Neural progenitor cell (in vitro differentiated cells): Measurements from ENCODE around the gene LTN1. TPM values are rescaled to one million over a fixed set of nuclear protein-coding genes. Genes with fewer than 3 reads are reported as not detected.

ENCODE experiments used
- DNase-seq: peaks from one replicate; pipeline ENCODE4 v3.0.0-alpha.2; 2016; ENCODE audit warnings: low spot score
- H2AFZ ChIP-seq: fragments of 200-600 bp; sonication (generic); replicated peaks from 2 replicates; pipeline ENCODE4 v1.6.1; 2016; ENCODE audit warnings: antibody characterized with exemption
- H3F3A ChIP-seq: fragments of 200-600 bp; sonication (generic); 2 replicates; pipeline ENCODE4 v1.6.1; 2016; ENCODE audit warnings: antibody characterized with exemption, low read depth
- H3K27ac ChIP-seq: fragments of 200-600 bp; sonication (generic); 2 replicates; pipeline ENCODE4 v1.5.1; 2016; ENCODE audit warnings: mild to moderate bottlenecking
- H3K27me3 ChIP-seq: fragments of 200-600 bp; sonication (generic); 2 replicates; pipeline ENCODE4 v1.6.1; 2016; ENCODE audit warnings: mild to moderate bottlenecking, moderate library complexity
- H3K36me3 ChIP-seq: fragments of 200-600 bp; sonication (generic); 2 replicates; pipeline ENCODE4 v1.5.1; 2016
- H3K4me1 ChIP-seq: fragments of 200-600 bp; sonication (generic); 2 replicates; pipeline ENCODE4 v1.6.1; 2016; ENCODE audit warnings: mixed run types
- H3K4me2 ChIP-seq: fragments of 200-600 bp; sonication (generic); 2 replicates; pipeline ENCODE4 v1.6.1; 2016
- H3K4me3 ChIP-seq: fragments of 200-600 bp; sonication (generic); 2 replicates; pipeline ENCODE4 v1.5.1; 2016
- H3K79me2 ChIP-seq: fragments of 200-600 bp; sonication (generic); 2 replicates; pipeline ENCODE4 v1.6.1; 2016; ENCODE audit warnings: low read depth
- H3K9ac ChIP-seq: fragments of 200-600 bp; sonication (generic); 2 replicates; pipeline ENCODE4 v1.6.1; 2016
- H3K9me3 ChIP-seq: fragments of 200-600 bp; sonication (generic); 2 replicates; pipeline ENCODE4 v1.5.1; 2016; ENCODE audit warnings: low read depth
- H4K20me1 ChIP-seq: fragments of 200-600 bp; sonication (generic); 2 replicates; pipeline ENCODE4 v1.6.1; 2016; ENCODE audit warnings: low read depth
- H3K27ac Mint-ChIP-seq: 3 replicates; pipeline ENCODE4 v1.8.0; 2021; ENCODE audit warnings: mixed read lengths
- H3K27me3 Mint-ChIP-seq: 2 replicates; pipeline ENCODE4 v1.8.0; 2022; ENCODE audit warnings: low read depth, mild to moderate bottlenecking, inconsistent platforms, moderate library complexity, mixed read lengths; ENCODE audit not compliant: insufficient read depth
- H3K36me3 Mint-ChIP-seq: 3 replicates; pipeline ENCODE4 v1.8.0; 2021; ENCODE audit warnings: mixed read lengths
- H3K4me1 Mint-ChIP-seq: 3 replicates; pipeline ENCODE4 v1.8.0; 2021; ENCODE audit warnings: mixed read lengths
- H3K4me3 Mint-ChIP-seq: 3 replicates; pipeline ENCODE4 v1.8.0; 2021; ENCODE audit warnings: mild to moderate bottlenecking, moderate library complexity, mixed read lengths
- H3K9me3 Mint-ChIP-seq: 3 replicates; pipeline ENCODE4 v1.8.0; 2020; ENCODE audit warnings: mixed read lengths
- EZH2 ChIP-seq: fragments of 200-600 bp; sonication (generic); IDR thresholded peaks from 2 replicates; pipeline ENCODE4 v1.6.1; 2017; ENCODE audit warnings: antibody characterized with exemption, mild to moderate bottlenecking, moderate library complexity
- EZH2phosphoT487 ChIP-seq: fragments of 200-600 bp; sonication (generic); IDR thresholded peaks from 2 replicates; pipeline ENCODE4 v1.6.1; 2017; ENCODE audit warnings: antibody characterized with exemption
- total RNA-seq: library from RNA; depleted of rRNA; stranded (reverse); fragments of >200 nt; gene quantifications from 2 replicates; pipeline ENCODE4 v1.2.3, GENCODE V29; 2015; ENCODE audit warnings: low replicate concordance
- TF ChIP-seq, protein P1 (sequence below): fragments of 200-600 bp; sonication (generic); IDR thresholded peaks from 2 replicates; pipeline ENCODE4 v1.5.1; 2017; ENCODE audit warnings: antibody characterized with exemption, mild to moderate bottlenecking

Gene LTN1
- total RNA-seq, 1 donor from 2014 or later: 37.3 TPM

DNA sequence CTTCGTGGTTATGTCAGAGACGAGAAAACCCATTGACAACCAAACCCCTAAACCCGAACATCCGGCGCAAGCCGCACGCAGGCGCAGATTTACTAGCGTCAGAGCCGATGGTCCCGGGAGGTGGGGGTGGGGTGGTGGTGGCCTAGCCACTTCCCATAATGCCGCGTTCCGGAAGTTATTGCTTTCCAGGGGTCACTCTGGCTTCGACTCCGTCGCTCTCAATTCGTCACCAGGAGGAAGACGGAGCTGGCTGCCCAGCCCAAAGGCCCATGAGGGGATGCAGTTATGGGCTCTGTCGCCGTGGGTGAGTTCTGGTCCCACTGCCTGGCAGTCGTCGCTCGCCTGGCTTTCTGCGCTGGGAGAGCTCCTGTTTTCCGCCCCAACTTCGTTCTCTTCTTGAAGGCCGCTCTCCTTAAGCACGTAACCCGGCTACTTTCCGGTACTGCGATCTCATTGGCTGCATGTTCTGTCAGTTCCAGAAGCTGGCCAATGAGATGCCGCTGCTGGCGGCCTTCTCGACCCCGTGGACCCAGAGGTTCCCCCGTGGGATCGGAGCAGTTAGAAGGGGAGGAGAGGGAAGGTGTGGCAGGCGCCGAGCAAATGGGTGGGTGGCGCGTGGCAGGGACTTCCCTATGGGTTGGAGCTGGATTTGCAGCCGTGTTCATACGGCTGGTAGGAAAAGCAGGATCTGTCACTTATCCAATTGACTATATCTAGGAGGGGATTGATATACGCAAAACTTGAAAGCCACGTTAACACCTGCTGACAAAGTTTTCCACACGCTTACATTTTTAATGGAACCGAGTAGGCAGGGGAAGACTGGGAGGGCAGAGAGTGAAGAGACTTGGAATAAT, 32.0 kb upstream of the LTN1 start, which contains the start of gene USP16:
Gene USP16, plus strand, starts transcription at position 195 of the 854 bp plus-strand sequence. CDS start 3,246 bp downstream, outside the sequence.
- no peaks in the 10 kb centered on the region for H3K9me3 Mint-ChIP-seq
- peak; percentile 95 for DNase-seq
- H3K27me3 Mint-ChIP-seq: peaks cover 4% of the 10 kb centered on the region

DNA sequence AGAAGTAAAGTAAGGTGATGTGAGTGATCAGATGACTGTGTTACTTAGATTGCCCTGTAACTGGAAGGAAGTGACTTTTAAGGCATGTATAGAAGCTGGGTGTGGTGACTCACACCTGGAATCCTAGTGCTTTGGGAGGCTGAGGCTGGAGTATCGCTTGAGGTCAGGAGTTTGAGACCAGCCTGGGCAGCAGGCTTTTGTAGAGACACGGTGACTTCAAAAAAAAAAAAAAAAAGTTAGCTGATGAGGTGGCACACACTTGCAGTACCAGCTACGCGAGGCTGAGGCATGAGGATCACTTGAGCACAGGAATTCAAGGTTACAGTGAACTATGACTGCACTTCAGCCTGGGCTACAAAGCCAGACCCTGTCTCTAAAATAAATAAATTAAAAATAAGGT, 29.5 kb upstream of the LTN1 start:
- Mint-ChIP-seq H3K4me1 (peaks cover 24% of the 10 kb centered on the region), H3K27ac (no peak overlapping the region), H3K27me3 (peaks cover 4% of the 10 kb centered on the region)

More for the DNA sequence above, 32.0 kb upstream of the LTN1 start, which contains the start of gene USP16:
- Histone ChIP-seq H3K27me3 (no peaks in the 10 kb centered on the region), H3K9me3 (no peaks in the 10 kb centered on the region), H3K79me2 (peaks cover 44% of the 10 kb centered on the region), H2AFZ (peak within 1 kb of the TSS; percentile 97), H3K9ac (peak within 1 kb of the TSS; percentile 96), H3K27ac (peak within 1 kb of the TSS; percentile 91), H4K20me1 (no peaks in the 10 kb centered on the region), H3K4me3 (peak within 1 kb of the TSS; percentile 89), H3F3A (no peaks in the 10 kb centered on the region), H3K4me2 (peak within 1 kb of the TSS; percentile 85), H3K4me1 (peaks cover 6% of the 10 kb centered on the region), H3K36me3 (no peaks in the 10 kb centered on the region)
- Mint-ChIP-seq H3K27ac (peak within 1 kb of the TSS; percentile 99), H3K36me3 (peaks cover 1% of the 10 kb centered on the region), H3K4me3 (peak within 1 kb of the TSS; percentile 99), H3K4me1 (peaks cover 19% of the 10 kb centered on the region)
- TF ChIP-seq, protein P1, sequence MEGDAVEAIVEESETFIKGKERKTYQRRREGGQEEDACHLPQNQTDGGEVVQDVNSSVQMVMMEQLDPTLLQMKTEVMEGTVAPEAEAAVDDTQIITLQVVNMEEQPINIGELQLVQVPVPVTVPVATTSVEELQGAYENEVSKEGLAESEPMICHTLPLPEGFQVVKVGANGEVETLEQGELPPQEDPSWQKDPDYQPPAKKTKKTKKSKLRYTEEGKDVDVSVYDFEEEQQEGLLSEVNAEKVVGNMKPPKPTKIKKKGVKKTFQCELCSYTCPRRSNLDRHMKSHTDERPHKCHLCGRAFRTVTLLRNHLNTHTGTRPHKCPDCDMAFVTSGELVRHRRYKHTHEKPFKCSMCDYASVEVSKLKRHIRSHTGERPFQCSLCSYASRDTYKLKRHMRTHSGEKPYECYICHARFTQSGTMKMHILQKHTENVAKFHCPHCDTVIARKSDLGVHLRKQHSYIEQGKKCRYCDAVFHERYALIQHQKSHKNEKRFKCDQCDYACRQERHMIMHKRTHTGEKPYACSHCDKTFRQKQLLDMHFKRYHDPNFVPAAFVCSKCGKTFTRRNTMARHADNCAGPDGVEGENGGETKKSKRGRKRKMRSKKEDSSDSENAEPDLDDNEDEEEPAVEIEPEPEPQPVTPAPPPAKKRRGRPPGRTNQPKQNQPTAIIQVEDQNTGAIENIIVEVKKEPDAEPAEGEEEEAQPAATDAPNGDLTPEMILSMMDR: no peak
- TF ChIP-seq EZH2phosphoT487: no peak
- TF ChIP-seq EZH2: no peak

DNA sequence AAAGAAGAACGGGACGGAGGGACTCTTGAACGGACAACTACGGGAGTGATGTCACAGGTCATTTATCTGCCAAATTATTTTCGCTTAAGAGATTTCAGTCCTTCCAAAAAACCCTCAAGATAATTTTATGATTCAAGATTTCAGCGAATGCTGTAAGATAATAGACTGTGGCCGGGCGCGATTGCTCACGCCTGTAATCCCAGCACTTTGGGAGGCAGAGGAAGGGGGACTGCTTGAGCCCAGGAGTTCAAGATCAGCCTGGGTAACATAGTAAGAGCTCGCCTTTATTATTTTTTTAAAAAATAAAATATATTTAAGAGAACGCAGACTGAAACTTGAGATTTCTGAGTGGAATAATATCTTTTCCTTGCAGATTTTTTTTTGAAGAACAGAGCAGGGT, 25.9 kb upstream of the LTN1 start:
- no peaks in the 10 kb centered on the region for H3K4me1 ChIP-seq
- Mint-ChIP-seq H3K4me1 (peaks cover 7% of the 10 kb centered on the region), H3K36me3 (peaks cover 2% of the 10 kb centered on the region), H3K4me3 (peak overlapping the region; percentile 85), H3K27ac (no peak overlapping the region), H3K27me3 (no peaks in the 10 kb centered on the region), H3K9me3 (no peaks in the 10 kb centered on the region)
- peak overlapping the region; percentile 85 for H3K4me2 ChIP-seq
- peak overlapping the region; percentile 87 for H3K9ac ChIP-seq
- no peaks in the 10 kb centered on the region for H3K9me3 ChIP-seq
- H2AFZ ChIP-seq: peak overlapping the region; percentile 81
- H3K27me3 ChIP-seq: no peaks in the 10 kb centered on the region
- TF ChIP-seq EZH2phosphoT487: no peak
- no peak for TF ChIP-seq EZH2
- TF ChIP-seq, protein P1: no peak
- H3K27ac ChIP-seq: no peak overlapping the region
- DNase-seq: no peak
- H3K36me3 ChIP-seq: no peaks in the 10 kb centered on the region
- H3K79me2 ChIP-seq: peaks cover 12% of the 10 kb centered on the region
- H3F3A ChIP-seq: no peaks in the 10 kb centered on the region
- peak overlapping the region; percentile 80 for H3K4me3 ChIP-seq
- H4K20me1 ChIP-seq: no peaks in the 10 kb centered on the region

More for the DNA sequence above, 29.5 kb upstream of the LTN1 start:
- no peak overlapping the region for H3K4me3 ChIP-seq
- H3K36me3 Mint-ChIP-seq: no peaks in the 10 kb centered on the region
- H3F3A ChIP-seq: no peaks in the 10 kb centered on the region
- H3K4me2 ChIP-seq: no peak overlapping the region
- H3K4me1 ChIP-seq: peaks cover 6% of the 10 kb centered on the region
- H3K27ac ChIP-seq: no peak overlapping the region
- no peak for TF ChIP-seq EZH2phosphoT487
- no peak for TF ChIP-seq EZH2
- TF ChIP-seq, protein P1: no peak
- no peak overlapping the region for H3K9ac ChIP-seq
- no peaks in the 10 kb centered on the region for H3K9me3 ChIP-seq
- H3K27me3 ChIP-seq: no peaks in the 10 kb centered on the region
- H3K9me3 Mint-ChIP-seq: no peaks in the 10 kb centered on the region
- no peak for DNase-seq
- H3K4me3 Mint-ChIP-seq: no peak overlapping the region
- no peaks in the 10 kb centered on the region for H3K36me3 ChIP-seq
- H4K20me1 ChIP-seq: no peaks in the 10 kb centered on the region
- H2AFZ ChIP-seq: no peak overlapping the region
- H3K79me2 ChIP-seq: peaks cover 35% of the 10 kb centered on the region
